ENCODE results near the gene FLAD1. TPM values are rescaled to one million over a fixed set of nuclear protein-coding genes. Genes with fewer than 3 reads are reported as not detected.

The FLAD1 gene
- total RNA-seq, 4 donors from 2014 or later: 12.6 to 33.8 (median 20.7) TPM

- Histone ChIP-seq H3K27me3 (no peaks in the 10 kb centered on the region), H3K9me3 (no peaks in the 10 kb centered on the region), H3K27ac (peak overlapping the region; percentile 99), H3K36me3 (no peaks in the 10 kb centered on the region), H3K4me3 (no peak overlapping the region), H3K4me1 (peaks cover 3 to 8% of the 10 kb centered on the region in 2 donors)
- TF ChIP-seq CTCF (IDR thresholded peaks at IDR 0.05) (no peak), POLR2A (IDR thresholded peaks at IDR 0.05) (no peak)
- intact Hi-C loops (cut with DNase I; ENCODE audit: low total_unique reads): no loop called here
- no peak for DNase-seq
Observed at GRCh38 chr1:154972213-154972516, 11.0 kb upstream of the FLAD1 start.

DNA sequence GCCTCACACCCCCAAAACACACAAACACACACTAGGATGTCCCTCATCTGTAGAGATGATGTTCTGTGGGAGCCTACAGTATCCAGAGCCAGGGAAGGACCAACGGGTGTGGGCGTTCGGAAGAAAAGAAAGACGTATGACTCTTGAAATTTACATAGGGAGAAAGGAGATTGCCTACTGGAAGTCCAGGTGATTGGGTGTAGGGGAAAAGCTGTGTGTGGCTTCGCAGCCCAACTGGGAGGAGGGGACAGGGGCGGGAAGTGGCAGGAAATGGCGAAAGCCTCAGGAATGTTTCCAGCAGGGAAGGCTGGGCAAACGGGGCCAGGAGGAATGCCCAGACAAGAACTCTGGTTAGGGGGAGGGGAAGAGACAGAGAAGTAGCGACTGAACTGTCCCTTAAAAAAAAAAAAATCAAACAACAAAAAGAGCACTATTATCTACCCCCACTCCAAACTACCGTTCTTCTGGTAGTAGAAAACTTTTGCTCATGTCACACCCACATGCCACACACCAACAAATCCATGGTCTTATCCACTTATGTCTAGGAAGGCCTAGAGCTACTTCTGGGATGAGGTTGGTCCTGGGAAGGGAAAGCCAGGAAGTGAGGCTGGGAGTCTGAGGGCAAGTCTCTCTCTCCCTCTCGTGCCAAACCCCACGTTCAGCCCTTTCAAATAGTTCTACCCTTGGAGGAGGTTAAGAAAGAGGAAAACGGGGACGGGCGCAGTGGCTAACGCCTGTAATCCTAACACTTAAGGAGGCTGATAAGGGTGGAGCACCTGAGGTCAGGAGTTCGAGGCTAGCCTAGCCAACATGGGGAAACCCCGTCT is 10.4 kb upstream of the FLAD1 start:
- Histone ChIP-seq H3K4me1 (peaks cover 3 to 8% of the 10 kb centered on the region in 2 donors), H3K4me3 (peak overlapping the region in 1 of 2 donors; percentile 54), H3K27me3 (no peaks in the 10 kb centered on the region), H3K27ac (peak overlapping the region; percentile 99), H3K9me3 (no peaks in the 10 kb centered on the region), H3K36me3 (no peaks in the 10 kb centered on the region)
- peak; percentile 64 to 71 for DNase-seq
- TF ChIP-seq POLR2A (IDR thresholded peaks at IDR 0.05): peak in 1 of 2 donors; percentile 28
- TF ChIP-seq CTCF (IDR thresholded peaks at IDR 0.05): no peak
- intact Hi-C loops (cut with DNase I; ENCODE audit: low total_unique reads): no loop called here

DNA sequence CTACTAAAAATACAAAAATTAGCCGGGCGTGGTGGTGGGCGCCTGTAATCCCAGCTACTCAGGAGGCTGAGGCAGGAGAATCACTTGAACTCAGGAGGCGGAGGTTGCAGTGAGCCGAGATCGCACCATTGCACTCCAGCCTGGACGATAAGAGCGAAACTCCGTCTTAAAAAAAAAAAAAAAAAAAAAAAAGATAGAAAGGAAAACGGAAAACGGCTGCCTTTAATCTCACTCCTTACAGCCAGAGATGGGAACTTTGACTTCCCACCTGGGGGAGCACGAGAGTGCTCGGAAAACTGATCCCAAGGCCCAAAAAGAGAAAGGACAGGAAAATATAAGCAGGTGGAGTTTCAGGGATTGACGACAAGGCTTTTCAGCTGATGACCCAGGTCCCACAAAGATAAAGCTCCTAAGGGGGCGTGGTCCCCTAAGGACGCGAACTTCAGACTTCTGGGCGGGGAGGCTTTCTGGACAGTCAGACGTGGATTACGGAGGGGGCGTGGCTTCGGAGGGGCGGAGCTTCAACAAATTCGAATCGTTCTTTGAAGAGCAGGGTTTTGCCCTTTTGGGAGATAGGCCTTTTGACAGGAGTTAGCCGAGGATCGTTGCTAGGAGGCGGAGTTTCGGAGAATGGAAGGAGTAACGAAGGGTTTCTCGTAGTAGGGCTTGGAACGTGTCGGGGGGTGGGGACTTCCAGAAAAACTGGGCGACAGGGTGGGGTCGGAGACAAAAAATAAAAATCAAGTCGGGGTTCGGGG is 9.6 kb upstream of the FLAD1 start:
- H3K36me3 ChIP-seq: no peaks in the 10 kb centered on the region
- no peaks in the 10 kb centered on the region for H3K27me3 ChIP-seq
- H3K4me1 ChIP-seq: peaks cover 3 to 8% of the 10 kb centered on the region in 2 donors
- DNase-seq: peak; percentile 98 to 99
- H3K27ac ChIP-seq: peak overlapping the region; percentile 99
- TF ChIP-seq CTCF (IDR thresholded peaks at IDR 0.05) (peak in 2 of 4 experiments; percentile 16 to 26), POLR2A (IDR thresholded peaks at IDR 0.05) (peak; percentile 42 to 84)
- H3K9me3 ChIP-seq: no peaks in the 10 kb centered on the region
- peak overlapping the region; percentile 54 to 73 for H3K4me3 ChIP-seq
- intact Hi-C loops (cut with DNase I; ENCODE audit: low total_unique reads): no loop called here

- intact Hi-C loops (cut with DNase I; ENCODE audit: low total_unique reads): no loop called here
- TF ChIP-seq CTCF (IDR thresholded peaks at IDR 0.05) (no peak), POLR2A (IDR thresholded peaks at IDR 0.05) (peak in 1 of 2 donors; percentile 45)
- Histone ChIP-seq H3K4me3 (peak within 1 kb of the TSS; percentile 54 to 73), H3K27me3 (no peaks in the 10 kb centered on the region), H3K4me1 (peaks cover 3 to 8% of the 10 kb centered on the region in 2 donors), H3K27ac (peak within 1 kb of the TSS; percentile 99), H3K9me3 (no peaks in the 10 kb centered on the region), H3K36me3 (no peaks in the 10 kb centered on the region)
- DNase-seq: peak; percentile 98
Observed at GRCh38 chr1:154974102-154974807, 8.9 kb upstream of the FLAD1 start, which contains the start of gene CKS1B. Gene CKS1B, plus strand, starts transcription at chr1:154974681. Its CDS starts 65 bp downstream, at chr1:154974746.

All from uterus (tissue), 4 donors.